ENCODE data around the gene PERM1. TPM values are rescaled to one million over a fixed set of nuclear protein-coding genes. Genes with fewer than 3 reads are reported as not detected.

PERM1 gene
- total and polyA plus RNA-seq, 9 of the 15 experiments (the other 6 are each of a cell fraction or from before 2014, with no cell fraction given) = not detected

DNA sequence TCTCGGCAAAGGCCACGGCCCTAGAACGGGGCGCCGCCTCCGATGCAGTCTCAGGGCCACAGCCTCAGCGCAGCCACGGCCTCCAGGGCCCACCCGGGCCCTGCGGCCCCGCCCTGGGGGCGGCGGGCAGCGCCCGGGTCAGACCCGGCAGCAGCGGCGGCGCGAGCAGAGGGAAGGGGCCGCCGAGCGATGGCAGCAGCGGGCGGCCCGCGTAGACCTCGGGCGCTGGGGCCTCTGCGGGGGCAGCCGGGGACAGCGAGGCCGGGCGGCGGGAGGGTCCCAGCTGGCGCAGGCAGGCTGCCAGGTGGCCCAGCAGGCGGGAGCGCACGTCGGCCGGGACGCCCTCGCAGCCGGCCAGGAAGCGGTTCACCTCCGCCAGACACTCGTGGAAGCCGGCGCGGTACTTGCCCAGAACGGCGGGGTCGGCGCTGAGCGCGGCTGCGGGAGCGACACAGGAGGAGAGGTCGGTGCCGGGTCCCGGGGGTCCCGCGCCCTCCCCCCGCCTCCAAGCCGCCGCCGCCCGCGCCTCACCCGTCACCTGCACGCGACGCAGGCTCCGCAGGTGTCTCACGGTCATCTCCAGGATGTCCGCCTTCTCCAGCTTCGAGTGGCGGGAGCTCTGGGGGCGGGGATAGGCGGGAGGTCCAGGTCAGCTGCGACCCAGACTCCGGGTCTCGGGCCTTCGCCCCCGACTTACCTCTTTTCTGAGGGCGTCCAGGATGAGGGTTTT is 17.3 kb upstream of the PERM1 start (continued):
- TF ChIP-seq ZBTB49 (CRISPR knock-in tag; IDR thresholded peaks at IDR 0.05; ENCODE audit: borderline replicate concordance) = no peak
- TF ChIP-seq CREB3L1 (IDR thresholded peaks at IDR 0.05; ENCODE audit: borderline replicate concordance, low read depth) = 0 out of 2 replicates have a peak, but pooled peaks have one; percentile 38
- no peak for TF ChIP-seq POLR2AphosphoS2 (IDR thresholded peaks at IDR 0.05; ENCODE audit: low read length)
- TF ChIP-seq PURB (CRISPR knock-in tag; IDR thresholded peaks at IDR 0.05; ENCODE audit: low read depth) = no peak
- TF ChIP-seq ZNF830 (CRISPR knock-in tag; IDR thresholded peaks at IDR 0.05) = no peak
- TF ChIP-seq ZNF778 (CRISPR knock-in tag; IDR thresholded peaks at IDR 0.05) = no peak
- TF ChIP-seq ZNF436 (CRISPR knock-in tag; IDR thresholded peaks at IDR 0.05) = no peak
- no peak for TF ChIP-seq NR4A1 (CRISPR knock-in tag; IDR thresholded peaks at IDR 0.05)
- 0 out of 2 replicates have a peak, but pooled peaks have one; percentile 32 for TF ChIP-seq NR4A1 (tag; IDR thresholded peaks at IDR 0.05)
- TF ChIP-seq PHTF2 (CRISPR knock-in tag; IDR thresholded peaks at IDR 0.05) = no peak
- TF ChIP-seq MAZ (CRISPR knock-in tag; conservative IDR thresholded peaks at IDR 0.05 in 1 of 2, IDR thresholded peaks at IDR 0.05 in 1 of 2) = peak; percentile 12 to 45; a peak in 2 of 4 replicates
- TF ChIP-seq PBX2 (CRISPR knock-in tag; IDR thresholded peaks at IDR 0.05; ENCODE audit: low read depth) = no peak
- no peak for TF ChIP-seq PBX2 (tag; conservative IDR thresholded peaks at IDR 0.05; ENCODE audit: low read depth)
- no peak; the same call in 1 of the 2 replicates for TF ChIP-seq ZFX (CRISPR knock-in tag; IDR thresholded peaks at IDR 0.05)
- no peak for TF ChIP-seq MTA3 (IDR thresholded peaks at IDR 0.05; ENCODE audit: borderline replicate concordance)
- TF ChIP-seq TRIM25 (IDR thresholded peaks at IDR 0.05; ENCODE audit: borderline replicate concordance) = no peak
- peak; percentile 65 for TF ChIP-seq L3MBTL2 (IDR thresholded peaks at IDR 0.05)
- TF ChIP-seq NBN (IDR thresholded peaks at IDR 0.05; ENCODE audit: low read depth) = no peak
- no peak for TF ChIP-seq NR1H2 (CRISPR knock-in tag; IDR thresholded peaks at IDR 0.05)
- TF ChIP-seq SMAD4 (CRISPR knock-in tag; conservative IDR thresholded peaks at IDR 0.05) = peak; percentile 43; the same call in 1 of the 2 replicates

Measured in K562 (cell line).